GM08714 (cell line): ENCODE measurements around the gene MED12L.

Experiments
- H3K4me3 ChIP-seq: fragments of 200-500 bp; sonication (Bioruptor generic); 2 replicates; pipeline ENCODE4 v1.5.1; 2014; ENCODE audit warnings: mild to moderate bottlenecking, low read length, inconsistent platforms
- ZNF274 ChIP-seq: IDR thresholded peaks from 2 replicates; pipeline ENCODE4 v1.6.1; 2012; ENCODE audit warnings: mild to moderate bottlenecking, low read depth, low read length

Gene MED12L

GRCh38 chr3:151107701-151108100 lies 22.2 kb downstream of the MED12L start:
- no peak for TF ChIP-seq ZNF274
- no peak overlapping the region for H3K4me3 ChIP-seq

DNA sequence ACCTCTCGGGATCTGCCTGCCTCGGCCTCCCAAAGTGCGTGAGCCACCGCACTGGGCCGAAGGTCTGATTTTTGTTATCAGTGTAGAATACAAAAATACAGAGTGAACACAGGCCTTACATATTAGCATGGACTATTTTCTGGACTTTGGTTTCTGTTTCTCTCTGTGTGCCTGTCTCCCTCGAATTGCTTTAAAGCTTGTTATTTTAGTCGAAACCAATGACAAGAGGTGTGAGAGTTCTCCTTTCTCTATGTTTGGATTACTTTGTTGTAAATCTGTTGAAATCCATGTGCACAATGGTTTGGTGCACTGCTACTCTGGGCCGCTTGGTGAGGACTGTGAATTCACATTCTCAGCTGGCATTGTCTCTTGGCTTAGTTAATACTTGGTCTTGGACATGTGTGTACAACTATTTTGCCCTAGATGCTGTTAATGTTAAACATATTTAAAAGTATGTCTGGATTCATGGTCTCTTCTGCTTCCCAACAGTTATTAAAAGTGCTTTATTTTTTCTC lies 23.9 kb downstream of the MED12L start:
- TF ChIP-seq ZNF274, result no peak
- no peak overlapping the region for H3K4me3 ChIP-seq

GRCh38 chr3:151112731-151113130 lies 27.3 kb downstream of the MED12L start:
- no peak overlapping the region for H3K4me3 ChIP-seq
- no peak for TF ChIP-seq ZNF274

GRCh38 chr3:151113343-151113742 lies 27.9 kb downstream of the MED12L start:
- TF ChIP-seq ZNF274, result no peak
- H3K4me3 ChIP-seq, result no peak overlapping the region

DNA sequence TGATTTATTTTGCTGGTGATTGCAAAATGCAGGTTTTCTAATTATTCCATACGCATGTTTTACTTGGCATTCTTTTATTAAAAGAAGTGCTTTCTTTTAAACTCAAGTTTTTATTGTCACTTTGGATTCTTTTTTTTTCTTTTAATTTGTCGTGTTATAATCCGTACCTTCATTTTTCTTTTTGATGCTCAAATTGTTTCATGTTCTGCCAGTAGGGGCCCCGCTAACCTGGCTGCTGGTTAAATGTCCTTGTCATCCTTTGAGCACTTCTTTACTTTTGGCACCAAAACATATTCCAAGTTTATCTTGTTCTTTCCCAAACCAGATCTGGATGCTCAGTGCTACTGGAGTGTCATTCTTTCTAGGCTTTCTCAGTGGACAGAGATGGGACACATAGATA lies 31.6 kb downstream of the MED12L start:
- no peak for TF ChIP-seq ZNF274
- H3K4me3 ChIP-seq, result no peak overlapping the region

DNA sequence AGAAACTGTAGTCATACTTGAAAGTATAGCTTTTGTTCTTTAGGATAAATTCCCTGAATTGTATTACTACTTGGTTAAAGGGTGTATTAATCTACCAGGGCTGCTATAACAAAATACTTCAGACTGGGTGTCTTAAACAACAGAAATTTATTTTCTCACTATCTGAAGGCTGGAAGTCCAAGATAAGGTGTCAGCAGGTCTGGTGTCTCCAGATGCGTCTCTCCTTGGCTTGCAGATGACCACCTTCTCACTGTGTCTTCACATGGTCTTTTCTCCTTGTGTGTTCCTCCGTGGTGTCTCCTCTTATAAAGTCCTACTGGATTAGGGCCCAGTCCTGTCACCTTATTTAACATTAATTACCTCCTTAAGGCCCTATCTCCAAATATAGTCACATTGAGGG lies 33.7 kb downstream of the MED12L start:
- no peak for TF ChIP-seq ZNF274
- no peak overlapping the region for H3K4me3 ChIP-seq

GRCh38 chr3:151120409-151120808 lies 34.9 kb downstream of the MED12L start:
- TF ChIP-seq ZNF274, result no peak

GRCh38 chr3:151121016-151121415 lies 35.6 kb downstream of the MED12L start:
- no peak for TF ChIP-seq ZNF274
- no peak overlapping the region for H3K4me3 ChIP-seq

More at GRCh38 chr3:151120409-151120808, 34.9 kb downstream of the MED12L start:
- H3K4me3 ChIP-seq, result no peak overlapping the region

- no peak for TF ChIP-seq ZNF274
- no peak overlapping the region for H3K4me3 ChIP-seq
These were observed 38.4 kb downstream of the MED12L start for GRCh38 chr3:151123827-151124226.

DNA sequence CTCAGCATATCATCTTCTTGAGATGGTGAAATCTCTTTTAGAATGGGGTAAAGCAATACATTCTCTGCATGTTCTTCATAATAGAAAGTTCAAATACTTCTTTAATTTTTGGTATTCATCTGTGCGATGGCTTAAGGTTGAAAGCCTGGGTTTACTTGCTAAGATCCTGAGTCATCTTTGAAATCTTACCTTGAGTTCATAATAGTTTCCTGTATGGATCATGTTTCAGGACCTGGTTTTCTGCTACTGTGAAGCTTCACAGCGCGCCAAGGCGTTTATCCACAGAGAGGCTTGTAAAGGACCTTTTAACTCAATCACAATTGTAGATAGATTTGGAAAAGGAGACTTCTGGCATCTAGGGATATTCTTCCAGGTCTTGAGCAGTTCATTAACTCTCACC lies 39.0 kb downstream of the MED12L start:
- no peak overlapping the region for H3K4me3 ChIP-seq
- TF ChIP-seq ZNF274, result no peak

- H3K4me3 ChIP-seq, result no peak overlapping the region
- no peak for TF ChIP-seq ZNF274
These were observed 45.0 kb downstream of the MED12L start for GRCh38 chr3:151130428-151130827.

GRCh38 chr3:151133175-151133574 lies 47.7 kb downstream of the MED12L start:
- no peak for TF ChIP-seq ZNF274
- no peak overlapping the region for H3K4me3 ChIP-seq

- no peak overlapping the region for H3K4me3 ChIP-seq
- no peak for TF ChIP-seq ZNF274
These were observed 48.5 kb downstream of the MED12L start for GRCh38 chr3:151133917-151134450.

DNA sequence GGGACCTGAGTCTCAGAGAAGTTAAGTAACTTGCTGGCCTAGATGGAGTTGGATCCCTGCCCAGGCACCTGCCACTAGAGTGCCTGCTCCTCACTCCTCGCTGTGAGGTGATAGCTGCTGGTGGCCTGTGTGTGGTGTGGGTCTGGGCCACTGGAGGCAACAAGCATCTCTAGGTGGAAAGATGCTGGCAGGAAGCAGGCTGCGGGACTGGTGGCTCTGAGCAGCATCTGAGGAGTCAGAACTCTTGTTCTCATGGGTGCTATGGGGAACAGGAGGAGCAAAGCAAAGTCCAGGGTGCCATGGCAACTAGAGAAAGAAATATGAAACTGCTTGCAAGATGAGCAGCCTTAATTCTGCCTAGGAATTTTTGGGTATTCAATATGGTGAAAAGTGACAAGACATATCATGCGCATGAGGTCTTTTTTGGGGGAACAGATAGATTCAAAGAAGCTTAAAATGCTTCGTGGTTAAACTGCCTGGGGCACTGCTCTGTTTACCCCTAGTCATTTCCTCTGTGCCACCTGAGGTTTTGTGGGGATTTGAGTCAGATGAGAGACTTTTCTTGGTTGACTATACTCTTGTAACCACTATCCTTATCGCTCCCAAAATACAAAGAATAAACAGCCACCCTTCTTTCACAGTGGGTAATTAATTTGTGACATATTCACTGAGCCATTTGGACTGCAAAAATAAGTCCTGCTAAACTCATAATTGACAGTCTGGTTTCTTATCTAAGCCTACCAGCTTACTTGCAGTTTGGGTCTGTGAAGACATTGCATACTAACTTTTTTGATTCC lies 50.3 kb downstream of the MED12L start:
- TF ChIP-seq ZNF274, result no peak
- no peak overlapping the region for H3K4me3 ChIP-seq

DNA sequence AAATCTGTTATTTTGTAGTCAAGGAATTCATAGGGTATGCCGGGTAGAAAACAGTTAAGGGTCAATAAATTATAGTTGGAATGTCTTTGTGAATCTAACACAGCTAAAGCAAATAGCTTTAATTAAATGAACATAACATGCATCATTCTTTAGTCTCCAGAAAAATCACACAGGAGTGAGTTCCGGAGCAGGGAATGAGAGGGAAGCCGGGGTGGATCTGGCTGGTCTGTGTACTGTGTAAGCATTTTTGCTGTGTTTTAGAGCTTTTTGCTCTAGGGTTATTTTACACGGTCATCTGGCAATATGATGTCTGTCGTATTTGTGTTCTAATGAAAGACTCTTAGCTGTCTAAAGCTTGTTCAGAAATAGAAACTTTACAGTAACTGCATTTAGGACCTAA lies 57.5 kb downstream of the MED12L start:
- no peak overlapping the region for H3K4me3 ChIP-seq
- no peak for TF ChIP-seq ZNF274
